ENCODE measurements around the gene SYNGR3.
"Not testable (repeated sequence)": the region's sequence is repeated elsewhere in the genome, so short reads cannot be mapped to it uniquely, and the experiment has no call there.

The SYNGR3 gene

DNA sequence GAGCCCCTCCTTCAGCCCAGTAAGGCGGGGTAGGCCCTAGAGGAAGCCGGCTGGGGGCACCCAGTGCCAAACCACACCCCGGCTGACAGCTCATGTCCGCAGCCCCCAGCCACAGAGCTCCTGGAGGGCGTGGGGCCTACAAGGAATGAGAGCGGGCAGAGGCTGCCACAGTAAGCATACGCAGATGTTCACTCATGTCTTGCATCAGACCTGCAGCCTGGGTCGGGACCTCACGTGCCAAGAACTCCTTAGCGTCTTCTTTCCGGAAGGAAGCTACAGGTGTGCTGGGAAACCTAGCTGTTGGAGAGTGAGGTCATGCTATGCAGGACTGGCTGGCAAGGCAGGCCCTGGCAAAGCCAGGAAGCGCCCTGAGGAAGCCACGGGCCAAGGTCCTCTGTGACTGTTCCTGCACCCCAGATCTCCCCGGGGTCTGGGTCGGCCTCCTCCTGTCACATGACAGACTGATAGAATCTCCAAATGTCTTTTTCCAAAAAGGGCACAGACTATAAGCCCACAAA is 18.3 kb downstream of the SYNGR3 start:
- Histone ChIP-seq H3K9ac (no peak overlapping the region), H3K27ac (no peak overlapping the region)

DNA sequence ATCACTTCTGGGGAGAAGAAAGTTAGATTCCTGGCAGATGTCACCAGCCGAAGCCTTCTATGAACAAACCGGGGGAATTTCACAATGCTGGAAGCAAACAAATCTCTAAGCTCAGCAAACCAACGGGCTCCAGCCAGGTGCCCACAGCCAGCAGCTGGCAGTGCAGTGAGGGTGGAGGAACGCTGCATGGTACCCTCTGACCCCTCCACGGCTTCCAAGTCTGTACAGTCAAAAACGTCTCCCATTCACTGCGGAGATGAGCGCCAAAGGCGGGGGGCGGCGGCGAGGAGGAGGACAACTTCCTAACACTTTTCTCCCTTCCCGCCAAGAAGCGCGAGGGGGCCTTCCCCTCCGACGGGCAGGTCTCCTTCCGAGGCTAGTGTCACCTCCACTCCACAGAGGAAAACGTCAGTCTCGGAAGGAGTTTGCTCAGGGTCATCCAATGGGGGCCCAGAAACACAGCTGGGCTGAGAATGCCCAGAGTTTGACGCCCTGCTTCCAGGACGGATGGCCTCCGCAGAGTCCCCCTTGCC is 18.9 kb downstream of the SYNGR3 start:
- peak overlapping the region; percentile 22 for H3K27ac ChIP-seq
- peaks cover 44% of the 10 kb centered on the region for H3K79me2 ChIP-seq
- peak overlapping the region; percentile 15 for H2AFZ ChIP-seq
- peak overlapping the region; percentile 69 for H3K4me3 ChIP-seq (ENCODE audit: low read depth, low read length)
- no peaks in the 10 kb centered on the region for H3K27me3 ChIP-seq (ENCODE audit: control insufficient read depth, insufficient read depth, low read length)
- peaks cover 10% of the 10 kb centered on the region for H3K4me1 ChIP-seq
- H3K9me3 ChIP-seq (ENCODE audit: control insufficient read depth, low read length): no peaks in the 10 kb centered on the region
- H3K36me3 ChIP-seq (ENCODE audit: control insufficient read depth, insufficient read depth, low read length): no peaks in the 10 kb centered on the region
- TF ChIP-seq, protein P1, sequence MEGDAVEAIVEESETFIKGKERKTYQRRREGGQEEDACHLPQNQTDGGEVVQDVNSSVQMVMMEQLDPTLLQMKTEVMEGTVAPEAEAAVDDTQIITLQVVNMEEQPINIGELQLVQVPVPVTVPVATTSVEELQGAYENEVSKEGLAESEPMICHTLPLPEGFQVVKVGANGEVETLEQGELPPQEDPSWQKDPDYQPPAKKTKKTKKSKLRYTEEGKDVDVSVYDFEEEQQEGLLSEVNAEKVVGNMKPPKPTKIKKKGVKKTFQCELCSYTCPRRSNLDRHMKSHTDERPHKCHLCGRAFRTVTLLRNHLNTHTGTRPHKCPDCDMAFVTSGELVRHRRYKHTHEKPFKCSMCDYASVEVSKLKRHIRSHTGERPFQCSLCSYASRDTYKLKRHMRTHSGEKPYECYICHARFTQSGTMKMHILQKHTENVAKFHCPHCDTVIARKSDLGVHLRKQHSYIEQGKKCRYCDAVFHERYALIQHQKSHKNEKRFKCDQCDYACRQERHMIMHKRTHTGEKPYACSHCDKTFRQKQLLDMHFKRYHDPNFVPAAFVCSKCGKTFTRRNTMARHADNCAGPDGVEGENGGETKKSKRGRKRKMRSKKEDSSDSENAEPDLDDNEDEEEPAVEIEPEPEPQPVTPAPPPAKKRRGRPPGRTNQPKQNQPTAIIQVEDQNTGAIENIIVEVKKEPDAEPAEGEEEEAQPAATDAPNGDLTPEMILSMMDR (IDR thresholded peaks at IDR 0.05): no peak
- H3K4me2 ChIP-seq (ENCODE audit: low read length): peak overlapping the region; percentile 96
- H3K9ac ChIP-seq: peak overlapping the region; percentile 61

More for the DNA sequence above, 18.3 kb downstream of the SYNGR3 start:
- peak overlapping the region; percentile 96 for H3K4me2 ChIP-seq (ENCODE audit: low read length)
- TF ChIP-seq, protein P1 (IDR thresholded peaks at IDR 0.05): no peak
- no peaks in the 10 kb centered on the region for H3K9me3 ChIP-seq (ENCODE audit: control insufficient read depth, low read length)
- no peaks in the 10 kb centered on the region for H3K27me3 ChIP-seq (ENCODE audit: control insufficient read depth, insufficient read depth, low read length)
- no peaks in the 10 kb centered on the region for H3K36me3 ChIP-seq (ENCODE audit: control insufficient read depth, insufficient read depth, low read length)
- H3K4me3 ChIP-seq (ENCODE audit: low read depth, low read length): peak overlapping the region; percentile 69
- no peak overlapping the region for H2AFZ ChIP-seq
- H3K4me1 ChIP-seq: peaks cover 10% of the 10 kb centered on the region
- peaks cover 51% of the 10 kb centered on the region for H3K79me2 ChIP-seq

DNA sequence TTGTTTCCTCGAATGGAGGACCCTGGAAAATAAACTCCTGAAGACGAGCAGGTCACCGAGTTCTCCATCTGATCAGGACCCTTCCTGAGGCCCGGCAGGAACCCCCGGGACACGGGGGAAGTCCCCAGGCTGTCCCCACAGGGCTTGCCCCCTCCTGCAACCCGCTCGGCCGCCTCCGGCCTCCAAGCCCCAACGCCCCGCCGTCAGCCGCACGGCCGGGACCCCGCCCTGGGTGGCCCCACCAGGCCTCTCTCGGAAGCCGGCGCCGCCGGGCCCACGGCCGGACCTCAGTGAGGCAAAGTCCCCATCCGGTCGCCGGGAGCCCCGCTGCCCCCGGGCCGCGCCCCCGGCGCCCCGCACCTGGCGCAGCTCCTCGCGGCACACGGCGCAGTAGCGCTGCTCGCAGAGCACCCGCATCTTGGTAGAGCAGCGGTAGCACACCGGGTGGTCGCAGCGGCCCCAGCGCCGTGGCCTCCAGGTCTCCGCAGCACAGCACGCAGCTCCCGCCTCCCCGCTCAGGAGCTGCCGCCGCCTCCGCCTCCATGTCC is 19.5 kb downstream of the SYNGR3 start:
- Histone ChIP-seq H3K79me2 (peaks cover 41% of the 10 kb centered on the region), H3K27ac (peak overlapping the region; percentile 22), H3K9me3 (ENCODE audit: control insufficient read depth, low read length) (no peaks in the 10 kb centered on the region), H3K4me1 (peaks cover 10% of the 10 kb centered on the region), H3K4me3 (ENCODE audit: low read depth, low read length) (peak overlapping the region; percentile 69), H2AFZ (peak overlapping the region; percentile 70), H3K27me3 (ENCODE audit: control insufficient read depth, insufficient read depth, low read length) (no peaks in the 10 kb centered on the region), H3K4me2 (ENCODE audit: low read length) (peak overlapping the region; percentile 96), H3K9ac (peak overlapping the region; percentile 61), H3K36me3 (ENCODE audit: control insufficient read depth, insufficient read depth, low read length) (no peaks in the 10 kb centered on the region)
- TF ChIP-seq, protein P1 (IDR thresholded peaks at IDR 0.05): no peak

DNA sequence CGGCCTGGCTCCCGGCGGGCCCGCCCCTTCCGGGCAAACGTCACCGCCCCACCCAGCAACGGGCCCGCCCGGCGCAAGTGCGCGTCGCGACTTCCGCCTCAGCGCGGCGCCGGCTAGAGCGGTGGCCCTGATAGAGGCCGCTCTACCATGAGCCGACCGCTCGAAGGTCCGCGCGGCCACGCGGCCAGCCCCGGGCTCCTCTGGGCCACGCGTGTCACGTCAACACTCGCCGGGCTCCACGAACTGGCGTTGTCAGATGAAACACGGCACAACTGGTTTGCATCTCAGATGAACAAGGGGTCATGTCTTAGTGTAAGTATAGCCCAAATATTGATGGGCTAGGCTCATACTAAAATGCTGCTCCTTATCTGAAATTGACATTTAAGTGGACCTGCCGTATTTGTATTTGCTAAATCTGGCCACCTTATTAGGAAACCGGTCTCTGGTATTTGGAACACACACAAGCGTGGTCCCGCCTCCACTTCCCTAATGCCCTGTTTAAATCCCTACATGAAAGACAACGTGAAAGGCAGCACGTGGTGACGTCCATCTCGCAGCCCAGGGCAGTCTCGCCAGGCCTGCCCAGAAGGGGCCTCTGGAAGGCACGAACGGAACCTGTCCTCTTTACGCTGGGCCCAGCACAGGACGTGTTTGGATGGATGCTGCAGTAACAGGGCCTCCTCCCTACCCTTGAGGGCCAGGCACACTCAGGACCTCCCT is 20.2 kb downstream of the SYNGR3 start, which contains the start of gene ZNF598:
Gene ZNF598 (minus strand): TSS at position 31 of the 720 bp plus-strand sequence.
- Histone ChIP-seq H3K4me3 (ENCODE audit: low read depth, low read length) (peak within 1 kb of the TSS; percentile 70), H3K4me1 (peaks cover 10% of the 10 kb centered on the region), H3K27ac (peak within 1 kb of the TSS; percentile 77), H3K36me3 (ENCODE audit: control insufficient read depth, insufficient read depth, low read length) (no peaks in the 10 kb centered on the region), H3K27me3 (ENCODE audit: control insufficient read depth, insufficient read depth, low read length) (no peaks in the 10 kb centered on the region), H3K4me2 (ENCODE audit: low read length) (peak within 1 kb of the TSS; percentile 96), H3K9me3 (ENCODE audit: control insufficient read depth, low read length) (no peaks in the 10 kb centered on the region), H3K9ac (peak within 1 kb of the TSS; percentile 61), H2AFZ (peak within 1 kb of the TSS; percentile 87), H3K79me2 (peaks cover 34% of the 10 kb centered on the region)
- TF ChIP-seq, protein P1 (IDR thresholded peaks at IDR 0.05): no peak

DNA sequence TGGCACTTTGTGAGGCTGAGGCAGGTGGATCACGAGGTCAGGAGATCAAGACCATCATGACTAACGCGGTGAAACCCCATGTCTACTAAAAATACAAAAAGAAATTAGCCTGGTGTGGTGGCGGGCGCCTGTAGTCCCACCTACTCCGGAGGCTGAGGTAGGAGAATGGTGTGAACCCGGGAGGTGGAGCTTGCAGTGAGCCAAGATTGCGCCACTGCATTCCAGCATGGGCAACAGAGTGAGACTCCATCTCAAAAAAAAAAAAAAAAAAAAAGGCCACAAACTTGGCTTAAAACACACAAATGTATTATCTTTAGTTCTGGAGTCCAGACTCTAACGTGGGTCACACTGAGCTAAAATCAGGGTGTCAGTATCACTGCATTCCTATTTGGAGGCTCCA is 22.0 kb downstream of the SYNGR3 start:
- H3K9ac ChIP-seq; H3K9me3 ChIP-seq (ENCODE audit: control insufficient read depth, low read length); H3K27me3 ChIP-seq (ENCODE audit: control insufficient read depth, insufficient read depth, low read length); H3K36me3 ChIP-seq (ENCODE audit: control insufficient read depth, insufficient read depth, low read length); H3K4me3 ChIP-seq (ENCODE audit: low read depth, low read length); H3K4me2 ChIP-seq (ENCODE audit: low read length); H3K27ac ChIP-seq; H2AFZ ChIP-seq: not testable (repeated sequence)
- peaks cover 17% of the 10 kb centered on the region for H3K79me2 ChIP-seq
- H3K4me1 ChIP-seq: peaks cover 10% of the 10 kb centered on the region

Measured in parathyroid adenoma (tissue), 2 donors.